CD4-positive, alpha-beta T cell treated with Interleukin-15 for 1 hour (primary cell): ENCODE results near the gene KIF3B.
"Not testable (repeated sequence)": the region's sequence is repeated elsewhere in the genome, so short reads cannot be mapped to it uniquely, and the experiment has no call there.

Source experiments
- DNase-seq: peaks from one replicate; pipeline ENCODE4 v3.0.0-alpha.2; 2020

KIF3B gene

GRCh38 chr20:32296819-32297420, 19.5 kb downstream of the KIF3B start:
- DNase-seq: no peak

GRCh38 chr20:32297439-32297838, 20.0 kb downstream of the KIF3B start:
- no peak for DNase-seq

GRCh38 chr20:32300647-32301046, 23.2 kb downstream of the KIF3B start:
- no peak for DNase-seq

- no peak for DNase-seq
Observed at GRCh38 chr20:32301719-32302506, 24.5 kb downstream of the KIF3B start.

GRCh38 chr20:32302507-32302872, 25.0 kb downstream of the KIF3B start:
- no peak for DNase-seq

GRCh38 chr20:32304131-32304746, 26.8 kb downstream of the KIF3B start:
- DNase-seq: no peak

- DNase-seq: no peak
Observed at GRCh38 chr20:32312718-32313424, 35.4 kb downstream of the KIF3B start.

GRCh38 chr20:32314768-32315167, 37.3 kb downstream of the KIF3B start:
- no peak for DNase-seq

- no peak for DNase-seq
Observed at GRCh38 chr20:32315399-32315798, 37.9 kb downstream of the KIF3B start.

GRCh38 chr20:32315891-32316290, 38.4 kb downstream of the KIF3B start:
- no peak for DNase-seq

- no peak for DNase-seq
Observed at GRCh38 chr20:32316667-32317066, 39.2 kb downstream of the KIF3B start.

- DNase-seq: no peak
Observed at GRCh38 chr20:32319100-32319499, 41.6 kb downstream of the KIF3B start.

- no peak for DNase-seq
Observed at GRCh38 chr20:32320305-32320704, 42.9 kb downstream of the KIF3B start.

- DNase-seq: no peak
Observed at GRCh38 chr20:32321390-32321789, 43.9 kb downstream of the KIF3B start.

- DNase-seq: not testable (repeated sequence)
Observed at GRCh38 chr20:32322260-32322659, 44.8 kb downstream of the KIF3B start.

- DNase-seq: not testable (repeated sequence)
Observed at GRCh38 chr20:32323761-32324160, 46.3 kb downstream of the KIF3B start.

GRCh38 chr20:32325706-32326503, 48.5 kb downstream of the KIF3B start:
- no peak for DNase-seq

- no peak for DNase-seq
Observed at GRCh38 chr20:32326504-32326845, 49.0 kb downstream of the KIF3B start.

GRCh38 chr20:32327087-32327681, 49.7 kb downstream of the KIF3B start:
- no peak for DNase-seq

- no peak for DNase-seq
Observed at GRCh38 chr20:32329817-32330554, 52.5 kb downstream of the KIF3B start.

- no peak for DNase-seq
Observed at GRCh38 chr20:32330555-32330897, 53.1 kb downstream of the KIF3B start.

- DNase-seq: no peak
Observed at GRCh38 chr20:32332614-32333013, 55.2 kb downstream of the KIF3B start.
